GM12878 (cell line): ENCODE measurements around the gene ANXA11. TPM values are rescaled to one million over a fixed set of nuclear protein-coding genes. Genes with fewer than 3 reads are reported as not detected.

ENCODE experiments used
- ATAC-seq: fragments of 200-7000 bp; cut with Tn5 transposase; 3 replicates; pipeline ENCODE4 v1.9.1; 2020; ENCODE audit warnings: mild to moderate bottlenecking, moderate library complexity
- BruUV-seq: library from RNA; stranded (reverse); fragments of 400-500 nt; replicated peaks from 2 replicates; lab custom pipeline; 2021; lab: Mats Ljungman, UMichigan
- CTCF ChIA-PET: fragments of 300-600 bp; sonication (Branson Sonifier 250); formaldehyde crosslinking; extraction: SDS; loops from one replicate; lab custom pipeline; 2021; ENCODE audit warnings: inconsistent platforms; lab: Yijun Ruan, JAX
- POLR2A ChIA-PET: fragments of 350-600 bp; formaldehyde crosslinking; extraction: SDS; loops from one replicate; lab custom pipeline; 2021; ENCODE audit warnings: inconsistent platforms; lab: Charles Lee
- RAD21 ChIA-PET: fragments of 300-600 bp; sonication (Branson Sonifier 250); formaldehyde crosslinking; loops from one replicate; lab custom pipeline; 2023; ENCODE audit warnings: antibody characterized with exemption; ENCODE audit not compliant: unreplicated experiment; lab: Charles Lee
- SMC1A ChIA-PET: fragments of 300-600 bp; sonication (Branson Sonifier 250); formaldehyde crosslinking; loops from one replicate; lab custom pipeline; 2023; ENCODE audit not compliant: unreplicated experiment, uncharacterized antibody; lab: Charles Lee
- DNase-seq: peaks from one replicate; pipeline ENCODE4 v3.0.0-alpha.2; 2011; ENCODE audit warnings: low read depth, low spot score
- FAIRE-seq: peaks from 3 replicates; lab custom pipeline; 2011; peaks lifted over from hg19 to GRCh38; lab: Jason Lieb, UNC
- H2AFZ ChIP-seq: 2 replicates; pipeline ENCODE4 v1.6.0; 2011; ENCODE audit warnings: low read depth, low read length, control low read depth; ENCODE audit not compliant: control insufficient read depth
- H3K27ac ChIP-seq: 2 replicates; pipeline ENCODE4 v1.5.1; 2011; ENCODE audit warnings: control low read depth; ENCODE audit not compliant: control insufficient read depth, insufficient read depth
- H3K27me3 ChIP-seq, 2 experiments: replicated peaks in 1 of 2; 2 replicates each; pipeline versions ENCODE4 v1.6.0 to v1.6.1; 2011; ENCODE audit warnings: low read length in 1 of 2; ENCODE audit not compliant: control insufficient read depth in 2 of 2, insufficient read depth in 2 of 2
- H3K36me3 ChIP-seq, 2 experiments: 2 replicates each; pipeline ENCODE4 v1.5.1; 2011; ENCODE audit warnings: low read length in 1 of 2; ENCODE audit not compliant: control insufficient read depth in 2 of 2, insufficient read depth in 2 of 2
- H3K4me1 ChIP-seq: 2 replicates; pipeline ENCODE4 v1.6.1; 2011; ENCODE audit warnings: mild to moderate bottlenecking, low read length, moderate library complexity, mixed read lengths; ENCODE audit not compliant: control insufficient read depth, insufficient read depth
- H3K4me2 ChIP-seq: 2 replicates; pipeline ENCODE4 v1.6.0; 2011; ENCODE audit warnings: control low read depth; ENCODE audit not compliant: control insufficient read depth, insufficient read depth
- H3K4me3 ChIP-seq: fragments of 200-600 bp; sonication (generic); 2 replicates; pipeline ENCODE4 v1.5.1; 2016
- H3K79me2 ChIP-seq: 2 replicates; pipeline ENCODE4 v1.6.0; 2011; ENCODE audit warnings: low read length; ENCODE audit not compliant: control insufficient read depth, insufficient read depth
- H3K9ac ChIP-seq: 2 replicates; pipeline ENCODE4 v1.8.0; 2011; ENCODE audit warnings: low read length, control low read depth, mixed read lengths; ENCODE audit not compliant: control insufficient read depth, insufficient read depth
- H3K9me3 ChIP-seq: replicated peaks from 3 replicates; pipeline ENCODE4 v1.5.1; 2011; ENCODE audit warnings: mild to moderate bottlenecking, low read length; ENCODE audit not compliant: control insufficient read depth, insufficient read depth
- H4K20me1 ChIP-seq: 2 replicates; pipeline ENCODE4 v1.6.0; 2011; ENCODE audit not compliant: control insufficient read depth, insufficient read depth
- ATF2 ChIP-seq: IDR thresholded peaks from 2 replicates; pipeline ENCODE4 v1.6.1; 2012; ENCODE audit warnings: low read length, inconsistent platforms
- CEBPB ChIP-seq, 2 experiments: fragments of 150-350 bp in 1 of 2; IDR thresholded peaks; 2 replicates each; pipeline ENCODE4 v1.6.1; 2012 to 2014; ENCODE audit warnings: low read depth in 2 of 2, low read length in 2 of 2, borderline replicate concordance in 1 of 2, inconsistent platforms in 1 of 2
- IKZF2 ChIP-seq, 2 experiments: fragments of 450-650 bp; IDR thresholded peaks; 2 replicates each; pipeline ENCODE4 v1.6.1; 2017; ENCODE audit warnings: mild to moderate bottlenecking in 2 of 2, moderate library complexity in 2 of 2
- MYC ChIP-seq: IDR thresholded peaks from 2 replicates; pipeline ENCODE4 v1.6.1; 2011; ENCODE audit warnings: mild to moderate bottlenecking, low read length, moderate library complexity, inconsistent platforms; ENCODE audit not compliant: insufficient read depth, insufficient replicate concordance, insufficient read length, severe bottlenecking
- NR2F1 ChIP-seq: fragments of 450-650 bp; conservative IDR thresholded peaks from 2 replicates; pipeline ENCODE4 v1.6.1; 2017; ENCODE audit warnings: mild to moderate bottlenecking
- RCOR1 ChIP-seq: conservative IDR thresholded peaks from 2 replicates; pipeline ENCODE4 v1.6.1; 2012; ENCODE audit warnings: low read depth, low read length, improper control_type of control experiment
- RFX5 ChIP-seq: IDR thresholded peaks from 2 replicates; pipeline ENCODE4 v1.6.1; 2011; ENCODE audit warnings: low read depth, low read length, improper control_type of control experiment
- WGBS: methylation state at CpG from one replicate; pipeline ENCODE4 v1.1.6; 2016; ENCODE audit warnings: low lambda C conversion rate; ENCODE audit not compliant: insufficient replicate concordance, insufficient coverage; ENCODE audit errors: missing lambda C conversion rate; 5-methylcytosine and 5-hydroxymethylcytosine counted together
- in situ Hi-C: fragments of 300-500 bp; cut with MboI; formaldehyde crosslinking; loops from 9 replicates; pipeline ENCODE4 v1.14.3; 2018; ENCODE audit warnings: mixed read lengths
- intact Hi-C: fragments of 100-400 bp; cut with micrococcal nuclease; formaldehyde crosslinking; loops from one replicate; pipeline ENCODE4 v1.14.2; 2022; ENCODE audit not compliant: unreplicated experiment
- polyA plus RNA-seq, 11 experiments: library from polyadenylated mRNA; depleted of rRNA in 4 of 11; unstranded in 6 of 11; stranded (reverse) in 5 of 11; fragments of >200 nt; fragmentation: Nextera tagmentation in 4 of 11; fragmentation: Illumina TruSeq in 1 of 11; extraction: Ambion mirVana in 4 of 11; extraction: Trizol in 1 of 11; gene quantifications; 1 replicate in 1 of 11; 2 replicates in 10 of 11; pipeline versions ENCODE4 v1.2.1 to v1.2.3, GENCODE V29; 2011 to 2016; ENCODE audit warnings: inconsistent platforms in 2 of 11, missing spikeins in 2 of 11, low read depth in 1 of 11
- total RNA-seq, 4 experiments: library from RNA; depleted of rRNA in 3 of 4; stranded (reverse); fragments of >200 nt in 3 of 4; fragmentation: Illumina TruSeq in 1 of 4; extraction: Trizol in 1 of 4; gene quantifications; 2 replicates each; pipeline versions ENCODE4 v1.2.1 to v1.2.3, GENCODE V29; 2013 to 2021

The ANXA11 gene
- total and polyA plus RNA-seq, 10 of the 15 experiments (the other 5 are each of a cell fraction or from before 2014, with no cell fraction given) = 25.0 to 129 (median 72.2) TPM

DNA sequence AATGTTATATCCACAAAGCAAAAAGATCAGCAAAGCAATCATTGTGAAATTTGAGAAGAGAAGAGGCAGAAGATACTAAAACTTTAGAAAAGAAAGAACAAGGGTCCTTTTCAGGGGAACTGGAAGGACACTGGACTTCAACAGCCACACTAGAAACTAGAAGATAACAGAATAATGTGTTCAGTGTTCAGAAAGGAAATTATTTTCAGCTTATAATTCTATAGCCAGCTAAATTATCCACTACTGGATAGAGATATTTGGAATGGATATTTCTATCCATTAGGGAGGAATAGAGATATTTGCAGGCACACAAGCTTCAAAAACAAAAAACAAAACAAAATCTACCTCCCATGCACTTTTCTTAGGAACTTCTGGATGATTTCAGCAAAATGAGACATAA, 12.8 kb downstream of the ANXA11 start (continued):
- no peak for TF ChIP-seq CEBPB (IDR thresholded peaks at IDR 0.05; ENCODE audit: borderline replicate concordance in 1 of 2, low read depth in 2 of 2, low read length in 2 of 2)
- TF ChIP-seq IKZF2 (IDR thresholded peaks at IDR 0.05) = no peak
- no peak for TF ChIP-seq RCOR1
- no peak for TF ChIP-seq ATF2

- H4K20me1 ChIP-seq = no peaks in the 10 kb centered on the region
- peaks cover 63% of the 10 kb centered on the region for H3K79me2 ChIP-seq
- FAIRE-seq (no peak), ATAC-seq (no peak)
- ChIA-PET SMC1A (interaction anchor here (1.3 to 1.5 kb wide), 2 partner anchors 12 to 27 kb away, joined by 3 read pairs; no protein-coding TSS in a partner anchor), POLR2A (interaction anchor here (0.6 to 1.5 kb wide), 2 partner anchors 10 to 261 kb away, joined by 3 to 5 read pairs; no protein-coding TSS in a partner anchor)
- BruUV-seq = no TSS peak
- no peak overlapping the region for H3K4me3 ChIP-seq
- TF ChIP-seq NR2F1 (no peak), RFX5 (no peak), MYC (no peak)
- TF ChIP-seq, all 136 proteins: peak for 0
- RAD21 ChIA-PET = interaction anchor here (1.1 kb wide), 1 partner anchor 12 kb away, joined by 3 read pairs; no protein-coding TSS in a partner anchor
- CTCF ChIA-PET = interaction anchor here (1.1 to 1.5 kb wide), 2 partner anchors 9 to 31 kb away, joined by 3 read pairs; no protein-coding TSS in a partner anchor
- no peak overlapping the region for H3K27ac ChIP-seq
- H3K4me1 ChIP-seq = peaks cover 30% of the 10 kb centered on the region
- peaks cover 4% of the 10 kb centered on the region for H3K9me3 ChIP-seq
- in situ Hi-C loops = no loop called here
- H3K4me2 ChIP-seq = no peak overlapping the region
- H3K27me3 ChIP-seq = no peaks in the 10 kb centered on the region
- intact Hi-C loops = no loop called here
- peaks cover 0 to 6% of the 10 kb centered on the region in 2 experiments; a peak in 3 of 4 replicates for H3K36me3 ChIP-seq
- WGBS = 39% methylated on average over 16 of the region's 16 CpGs
- no peak overlapping the region for H3K9ac ChIP-seq
- no peak overlapping the region for H2AFZ ChIP-seq
- no peak for DNase-seq
Observed at GRCh38 chr10:80191589-80192270, 13.6 kb downstream of the ANXA11 start.
